ENCODE results near the gene KSR1. TPM values are rescaled to one million over a fixed set of nuclear protein-coding genes. Genes with fewer than 3 reads are reported as not detected.

The KSR1 gene
- total RNA-seq, 2 donors from 2014 or later, result 7.9 to 10.2 TPM

GRCh38 chr17:27579897-27580321 is 123.7 kb downstream of the KSR1 start:
- TF ChIP-seq CTCF (IDR thresholded peaks at IDR 0.05), result no peak
- no peak for DNase-seq (ENCODE audit: low spot score)
- H3K27ac ChIP-seq, result no peak overlapping the region
- no peaks in the 10 kb centered on the region for H3K9me3 ChIP-seq
- H3K27me3 ChIP-seq, result no peaks in the 10 kb centered on the region
- peaks cover 0 to 23% of the 10 kb centered on the region in 2 donors for H3K4me1 ChIP-seq
- H3K36me3 ChIP-seq, result no peaks in the 10 kb centered on the region
- no peak overlapping the region for H3K4me3 ChIP-seq

- H3K9me3 ChIP-seq, result no peaks in the 10 kb centered on the region
- H3K27me3 ChIP-seq, result no peaks in the 10 kb centered on the region
- no peak for DNase-seq (ENCODE audit: low spot score)
- H3K27ac ChIP-seq, result no peak overlapping the region
- peaks cover 8% of the 10 kb centered on the region for H3K36me3 ChIP-seq
- TF ChIP-seq CTCF (IDR thresholded peaks at IDR 0.05), result no peak
- peaks cover 0 to 23% of the 10 kb centered on the region in 2 donors for H3K4me1 ChIP-seq
- H3K4me3 ChIP-seq, result no peak overlapping the region
Measured at GRCh38 chr17:27581016-27581415, 124.8 kb downstream of the KSR1 start.

- H3K27me3 ChIP-seq, result no peaks in the 10 kb centered on the region
- no peak overlapping the region for H3K4me3 ChIP-seq
- DNase-seq (ENCODE audit: low spot score), result no peak
- no peak for TF ChIP-seq CTCF (IDR thresholded peaks at IDR 0.05)
- H3K9me3 ChIP-seq, result no peaks in the 10 kb centered on the region
- H3K4me1 ChIP-seq, result peaks cover 0 to 15% of the 10 kb centered on the region in 2 donors
- peaks cover 9% of the 10 kb centered on the region for H3K36me3 ChIP-seq
- no peak overlapping the region for H3K27ac ChIP-seq
Measured at GRCh38 chr17:27582696-27583095, 126.4 kb downstream of the KSR1 start.

GRCh38 chr17:27585153-27585681 is 129.0 kb downstream of the KSR1 start:
- no peak for TF ChIP-seq CTCF (IDR thresholded peaks at IDR 0.05)
- Histone ChIP-seq H3K36me3 (peaks cover 9% of the 10 kb centered on the region), H3K9me3 (no peaks in the 10 kb centered on the region), H3K27me3 (no peaks in the 10 kb centered on the region), H3K4me3 (no peak overlapping the region), H3K4me1 (no peaks in the 10 kb centered on the region), H3K27ac (no peak overlapping the region)
- no peak for DNase-seq (ENCODE audit: low spot score)

- H3K4me1 ChIP-seq, result no peaks in the 10 kb centered on the region
- H3K9me3 ChIP-seq, result no peaks in the 10 kb centered on the region
- TF ChIP-seq CTCF (IDR thresholded peaks at IDR 0.05), result no peak
- peaks cover 9% of the 10 kb centered on the region for H3K36me3 ChIP-seq
- no peak overlapping the region for H3K4me3 ChIP-seq
- H3K27ac ChIP-seq, result no peak overlapping the region
- DNase-seq (ENCODE audit: low spot score), result no peak
- H3K27me3 ChIP-seq, result no peaks in the 10 kb centered on the region
Measured at GRCh38 chr17:27585792-27586191, 129.5 kb downstream of the KSR1 start.

- peaks cover 9% of the 10 kb centered on the region for H3K36me3 ChIP-seq
- H3K27me3 ChIP-seq, result no peaks in the 10 kb centered on the region
- H3K4me1 ChIP-seq, result no peaks in the 10 kb centered on the region
- no peak for TF ChIP-seq CTCF (IDR thresholded peaks at IDR 0.05)
- H3K9me3 ChIP-seq, result no peaks in the 10 kb centered on the region
- no peak overlapping the region for H3K27ac ChIP-seq
- no peak overlapping the region for H3K4me3 ChIP-seq
- DNase-seq (ENCODE audit: low spot score), result no peak
Measured at GRCh38 chr17:27586203-27586721, 130.0 kb downstream of the KSR1 start.
